ENCODE results near the gene PHLDB1. TPM values are rescaled to one million over a fixed set of nuclear protein-coding genes. Genes with fewer than 3 reads are reported as not detected.

PHLDB1 gene
- total RNA-seq, 1 experiment from 2014 or later, result 48.7 TPM

GRCh38 chr11:118648291-118648690 is 40.9 kb downstream of the PHLDB1 start:
- intact Hi-C loops (cut with micrococcal nuclease; ENCODE audit: unreplicated experiment), result no loop called here
- Histone ChIP-seq H3K27me3 (replicated peaks; ENCODE audit: insufficient read depth, low read depth, low read length, poor library complexity) (no peaks in the 10 kb centered on the region), H3K36me3 (ENCODE audit: insufficient read depth, low read length, poor library complexity, severe bottlenecking) (peaks cover 24% of the 10 kb centered on the region), H3K9me3 (ENCODE audit: low read depth, low read length, poor library complexity, severe bottlenecking) (no peaks in the 10 kb centered on the region), H3K27ac (ENCODE audit: low read depth, low read length, poor library complexity, severe bottlenecking) (no peak overlapping the region), H3K4me3 (ENCODE audit: low read depth, low read length, poor library complexity, severe bottlenecking) (no peak overlapping the region), H3K4me1 (ENCODE audit: insufficient read depth, low read length, poor library complexity, severe bottlenecking) (no peaks in the 10 kb centered on the region)
- no TSS peak for BruUV-seq (replicated peaks)
- no peak for DNase-seq (ENCODE audit: low spot score)
- TF ChIP-seq, protein P1, sequence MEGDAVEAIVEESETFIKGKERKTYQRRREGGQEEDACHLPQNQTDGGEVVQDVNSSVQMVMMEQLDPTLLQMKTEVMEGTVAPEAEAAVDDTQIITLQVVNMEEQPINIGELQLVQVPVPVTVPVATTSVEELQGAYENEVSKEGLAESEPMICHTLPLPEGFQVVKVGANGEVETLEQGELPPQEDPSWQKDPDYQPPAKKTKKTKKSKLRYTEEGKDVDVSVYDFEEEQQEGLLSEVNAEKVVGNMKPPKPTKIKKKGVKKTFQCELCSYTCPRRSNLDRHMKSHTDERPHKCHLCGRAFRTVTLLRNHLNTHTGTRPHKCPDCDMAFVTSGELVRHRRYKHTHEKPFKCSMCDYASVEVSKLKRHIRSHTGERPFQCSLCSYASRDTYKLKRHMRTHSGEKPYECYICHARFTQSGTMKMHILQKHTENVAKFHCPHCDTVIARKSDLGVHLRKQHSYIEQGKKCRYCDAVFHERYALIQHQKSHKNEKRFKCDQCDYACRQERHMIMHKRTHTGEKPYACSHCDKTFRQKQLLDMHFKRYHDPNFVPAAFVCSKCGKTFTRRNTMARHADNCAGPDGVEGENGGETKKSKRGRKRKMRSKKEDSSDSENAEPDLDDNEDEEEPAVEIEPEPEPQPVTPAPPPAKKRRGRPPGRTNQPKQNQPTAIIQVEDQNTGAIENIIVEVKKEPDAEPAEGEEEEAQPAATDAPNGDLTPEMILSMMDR (conservative IDR thresholded peaks at IDR 0.05; ENCODE audit: low read depth, low read length), result no peak
- no peak for TF ChIP-seq EZH2 (IDR thresholded peaks at IDR 0.05; ENCODE audit: borderline replicate concordance, low read depth, low read length, poor library complexity, severe bottlenecking)
- CTCF ChIA-PET, result no interaction called here
- POLR2A ChIA-PET (ENCODE audit: low non-redundant PET), result no interaction called here

DNA sequence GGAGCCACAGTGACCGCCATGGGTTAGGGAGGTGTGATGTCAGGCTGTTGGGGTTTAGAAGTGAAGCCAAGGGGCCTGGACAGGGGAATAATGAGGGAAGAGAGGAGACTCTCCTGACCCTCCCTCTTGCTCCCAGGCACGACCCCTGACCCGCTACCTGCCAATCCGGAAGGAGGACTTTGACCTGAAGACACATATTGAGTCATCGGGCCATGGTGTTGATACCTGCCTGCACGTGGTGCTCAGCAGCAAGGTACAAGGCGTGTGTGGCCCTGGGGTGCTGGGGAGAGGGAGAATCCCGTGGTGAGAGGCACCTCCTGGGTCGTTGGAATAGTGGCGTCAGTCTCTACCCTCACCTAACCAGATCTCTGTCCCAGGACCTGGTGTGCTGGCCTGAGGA is 42.5 kb downstream of the PHLDB1 start:
- no peak for TF ChIP-seq EZH2 (IDR thresholded peaks at IDR 0.05; ENCODE audit: borderline replicate concordance, low read depth, low read length, poor library complexity, severe bottlenecking)
- TF ChIP-seq, protein P1 (conservative IDR thresholded peaks at IDR 0.05; ENCODE audit: low read depth, low read length), result no peak
- CTCF ChIA-PET, result no interaction called here
- no peak overlapping the region for H3K4me3 ChIP-seq (ENCODE audit: low read depth, low read length, poor library complexity, severe bottlenecking)
- H3K27ac ChIP-seq (ENCODE audit: low read depth, low read length, poor library complexity, severe bottlenecking), result no peak overlapping the region
- peaks cover 24% of the 10 kb centered on the region for H3K36me3 ChIP-seq (ENCODE audit: insufficient read depth, low read length, poor library complexity, severe bottlenecking)
- POLR2A ChIA-PET (ENCODE audit: low non-redundant PET), result no interaction called here
- no peak for DNase-seq (ENCODE audit: low spot score)
- no peaks in the 10 kb centered on the region for H3K9me3 ChIP-seq (ENCODE audit: low read depth, low read length, poor library complexity, severe bottlenecking)
- no TSS peak for BruUV-seq (replicated peaks)
- no peaks in the 10 kb centered on the region for H3K4me1 ChIP-seq (ENCODE audit: insufficient read depth, low read length, poor library complexity, severe bottlenecking)
- intact Hi-C loops (cut with micrococcal nuclease; ENCODE audit: unreplicated experiment), result no loop called here
- no peaks in the 10 kb centered on the region for H3K27me3 ChIP-seq (replicated peaks; ENCODE audit: insufficient read depth, low read depth, low read length, poor library complexity)

GRCh38 chr11:118650366-118650765 is 43.0 kb downstream of the PHLDB1 start:
- BruUV-seq (replicated peaks), result no TSS peak
- no peaks in the 10 kb centered on the region for H3K9me3 ChIP-seq (ENCODE audit: low read depth, low read length, poor library complexity, severe bottlenecking)
- intact Hi-C loops (cut with micrococcal nuclease; ENCODE audit: unreplicated experiment), result no loop called here
- ChIA-PET POLR2A (ENCODE audit: low non-redundant PET) (no interaction called here), CTCF (no interaction called here)
- no peak for DNase-seq (ENCODE audit: low spot score)
- no peaks in the 10 kb centered on the region for H3K27me3 ChIP-seq (replicated peaks; ENCODE audit: insufficient read depth, low read depth, low read length, poor library complexity)
- peaks cover 24% of the 10 kb centered on the region for H3K36me3 ChIP-seq (ENCODE audit: insufficient read depth, low read length, poor library complexity, severe bottlenecking)
- TF ChIP-seq, protein P1 (conservative IDR thresholded peaks at IDR 0.05; ENCODE audit: low read depth, low read length), result no peak
- TF ChIP-seq EZH2 (IDR thresholded peaks at IDR 0.05; ENCODE audit: borderline replicate concordance, low read depth, low read length, poor library complexity, severe bottlenecking), result no peak
- H3K4me1 ChIP-seq (ENCODE audit: insufficient read depth, low read length, poor library complexity, severe bottlenecking), result no peaks in the 10 kb centered on the region
- no peak overlapping the region for H3K27ac ChIP-seq (ENCODE audit: low read depth, low read length, poor library complexity, severe bottlenecking)
- no peak overlapping the region for H3K4me3 ChIP-seq (ENCODE audit: low read depth, low read length, poor library complexity, severe bottlenecking)

Data from A673 (cell line).